H1 (cell line): ENCODE measurements around the gene RAP1GAP. TPM values are rescaled to one million over a fixed set of nuclear protein-coding genes. Genes with fewer than 3 reads are reported as not detected.

Experiments
- CTCF ChIA-PET: fragments of 300-600 bp; sonication (Branson Sonifier 250); formaldehyde crosslinking; loops from one replicate; lab custom pipeline; 2021; ENCODE audit not compliant: partially characterized antibody; lab: Charles Lee
- POLR2A ChIA-PET: fragments of 300-600 bp; sonication (Branson Sonifier 250); formaldehyde crosslinking; loops from one replicate; lab custom pipeline; 2021; ENCODE audit warnings: inconsistent platforms; ENCODE audit not compliant: partially characterized antibody; lab: Charles Lee
- DNase-seq, 2 experiments: peaks; one replicate each; pipeline versions ENCODE4 v3.0.0 to v3.0.0-alpha.2; 2010 to 2022; ENCODE audit warnings: low spot score in 2 of 2, low read depth in 1 of 2, mixed read lengths in 1 of 2
- FAIRE-seq: peaks from 2 replicates; lab custom pipeline; 2011; peaks lifted over from hg19 to GRCh38; lab: Jason Lieb, UNC
- H2AFZ ChIP-seq: 2 replicates; pipeline ENCODE4 v1.8.1; 2012; ENCODE audit warnings: low read length, inconsistent platforms
- H2AK5ac ChIP-seq: 2 replicates; pipeline ENCODE4 v1.6.1; 2013; ENCODE audit warnings: low read depth, low read length
- H2BK120ac ChIP-seq: replicated peaks from 2 replicates; pipeline ENCODE3; 2013; ENCODE audit warnings: low read depth, low read length, inconsistent platforms
- H2BK12ac ChIP-seq: 2 replicates; pipeline ENCODE4 v1.6.1; 2013; ENCODE audit warnings: low read depth, low read length
- H2BK15ac ChIP-seq: 2 replicates; pipeline ENCODE4 v1.6.1; 2013; ENCODE audit warnings: low read length
- H2BK20ac ChIP-seq: 2 replicates; pipeline ENCODE4 v1.6.1; 2013; ENCODE audit warnings: low read length
- H2BK5ac ChIP-seq: 2 replicates; pipeline ENCODE4 v1.6.1; 2013; ENCODE audit warnings: low read depth, low read length
- H3K14ac ChIP-seq: 2 replicates; pipeline ENCODE4 v1.6.1; 2013; ENCODE audit warnings: inconsistent platforms; ENCODE audit not compliant: insufficient read length
- H3K18ac ChIP-seq: 2 replicates; pipeline ENCODE4 v1.6.1; 2013; ENCODE audit warnings: low read length; ENCODE audit errors: extremely low read depth
- H3K23ac ChIP-seq: 2 replicates; pipeline ENCODE4 v1.6.1; 2013; ENCODE audit warnings: inconsistent platforms; ENCODE audit not compliant: insufficient read length
- H3K23me2 ChIP-seq: 2 replicates; pipeline ENCODE4 v1.6.1; 2013; ENCODE audit warnings: low read depth, low read length
- H3K27ac ChIP-seq: 2 replicates; pipeline ENCODE4 v1.6.1; 2011; ENCODE audit warnings: low read depth, low read length, inconsistent platforms
- H3K27me3 ChIP-seq, 4 experiments: replicated peaks in 1 of 4; 1 replicate in 1 of 4; 2 replicates in 3 of 4; pipeline versions ENCODE4 v1.6.1 to v1.8.1; 2011 to 2013; ENCODE audit warnings: low read length in 3 of 4, mild to moderate bottlenecking in 3 of 4, inconsistent platforms in 2 of 4, mixed read lengths in 2 of 4, moderate library complexity in 1 of 4; ENCODE audit not compliant: control insufficient read depth in 3 of 4, insufficient read depth in 3 of 4; ENCODE audit errors: extremely low read depth in 1 of 4
- H3K36me3 ChIP-seq, 4 experiments: 2 replicates each; pipeline versions ENCODE4 v1.6.1 to v1.8.1; 2011 to 2013; ENCODE audit warnings: mild to moderate bottlenecking in 4 of 4, low read length in 3 of 4, moderate library complexity in 2 of 4, control low read depth in 1 of 4, inconsistent platforms in 1 of 4; ENCODE audit not compliant: insufficient read depth in 4 of 4, control insufficient read depth in 2 of 4
- H3K4ac ChIP-seq: replicated peaks from 2 replicates; pipeline ENCODE3; 2013; ENCODE audit warnings: low read length, low read depth, mixed read lengths, inconsistent platforms; ENCODE audit not compliant: insufficient read length
- H3K4me1 ChIP-seq, 4 experiments: replicated peaks in 1 of 4; 1 replicate in 1 of 4; 2 replicates in 3 of 4; pipeline versions ENCODE4 v1.6.1 to v1.8.1; 2011 to 2013; ENCODE audit warnings: low read length in 3 of 4, inconsistent platforms in 2 of 4, mixed read lengths in 1 of 4; ENCODE audit not compliant: insufficient read depth in 4 of 4, control insufficient read depth in 3 of 4
- H3K4me2 ChIP-seq, 2 experiments: 2 replicates each; pipeline versions ENCODE4 v1.6.1 to v1.8.1; 2011 to 2013; ENCODE audit warnings: low read depth in 2 of 2, low read length in 2 of 2, control low read depth in 1 of 2, inconsistent platforms in 1 of 2, mild to moderate bottlenecking in 1 of 2; ENCODE audit not compliant: insufficient read depth in 1 of 2
- H3K4me3 ChIP-seq, 4 experiments: fragments of 200-600, 300-600 bp in 1 of 4; sonication (generic), shearing (Covaris generic), sonication (Bioruptor Twin) in 1 of 4; 2 replicates each; pipeline versions ENCODE4 v1.5.1 to v1.8.1; 2011 to 2016; ENCODE audit warnings: low read length in 4 of 4, low read depth in 3 of 4, control low read depth in 2 of 4, inconsistent platforms in 2 of 4, mild to moderate bottlenecking in 2 of 4, mixed read lengths in 1 of 4, moderate library complexity in 1 of 4; ENCODE audit not compliant: insufficient read depth in 2 of 4; ENCODE audit errors: extremely low read depth in 1 of 4
- H3K56ac ChIP-seq: replicated peaks from 2 replicates; pipeline ENCODE3; 2013; ENCODE audit warnings: low read depth, mild to moderate bottlenecking, mixed read lengths, low read length, inconsistent platforms; ENCODE audit not compliant: insufficient read length
- H3K79me1 ChIP-seq: 2 replicates; pipeline ENCODE4 v1.6.1; 2013; ENCODE audit warnings: low read depth, low read length, control low read depth
- H3K79me2 ChIP-seq, 2 experiments: 2 replicates each; pipeline versions ENCODE4 v1.6.1 to v1.8.1; 2012 to 2013; ENCODE audit warnings: low read length in 2 of 2, mild to moderate bottlenecking in 2 of 2, inconsistent platforms in 1 of 2; ENCODE audit not compliant: insufficient read depth in 2 of 2, control insufficient read depth in 1 of 2
- H3K9ac ChIP-seq, 4 experiments: replicated peaks in 1 of 4; 1 replicate in 1 of 4; 2 replicates in 3 of 4; pipeline versions ENCODE4 v1.6.1 to v1.8.1; 2011 to 2013; ENCODE audit warnings: low read depth in 3 of 4, low read length in 3 of 4, control low read depth in 2 of 4, mild to moderate bottlenecking in 2 of 4, moderate library complexity in 2 of 4, inconsistent platforms in 1 of 4; ENCODE audit errors: extremely low read depth in 1 of 4
- H3K9me3 ChIP-seq, 2 experiments: 2 replicates each; pipeline versions ENCODE4 v1.6.1 to v1.8.1; 2012 to 2013; ENCODE audit warnings: mild to moderate bottlenecking in 2 of 2, moderate library complexity in 2 of 2, control low read depth in 1 of 2, inconsistent platforms in 1 of 2, low read depth in 1 of 2, low read length in 1 of 2, mixed read lengths in 1 of 2; ENCODE audit not compliant: insufficient read depth in 2 of 2
- H4K20me1 ChIP-seq, 2 experiments: replicated peaks in 1 of 2; 2 replicates each; pipeline versions ENCODE3 to v1.8.1; 2011 to 2013; ENCODE audit warnings: inconsistent platforms in 2 of 2, low read length in 2 of 2, mild to moderate bottlenecking in 1 of 2; ENCODE audit not compliant: insufficient read depth in 2 of 2, control insufficient read depth in 1 of 2
- H4K5ac ChIP-seq: 2 replicates; pipeline ENCODE4 v1.6.1; 2013; ENCODE audit warnings: low read length, low read depth, mixed read lengths, inconsistent platforms; ENCODE audit not compliant: insufficient read length
- H4K8ac ChIP-seq: 2 replicates; pipeline ENCODE4 v1.8.0; 2013; ENCODE audit warnings: mild to moderate bottlenecking, moderate library complexity, low read length, inconsistent platforms; ENCODE audit not compliant: insufficient read depth; ENCODE audit errors: extremely low read depth
- H4K91ac ChIP-seq: replicated peaks from 2 replicates; pipeline ENCODE3; 2013; ENCODE audit warnings: low read length, mixed read lengths, inconsistent platforms; ENCODE audit not compliant: insufficient read length
- CEBPB ChIP-seq: IDR thresholded peaks from 2 replicates; pipeline ENCODE4 v1.6.1; 2012; ENCODE audit warnings: low read depth, low read length
- CHD2 ChIP-seq: IDR thresholded peaks from 2 replicates; pipeline ENCODE4 v1.6.1; 2012; ENCODE audit warnings: low read length, improper control_type of control experiment
- CTCF ChIP-seq, 3 experiments: IDR thresholded peaks; 1 replicate in 2 of 3; 2 replicates in 1 of 3; pipeline versions ENCODE4 v1.5.1 to v1.6.1; 2011; ENCODE audit warnings: low read length in 3 of 3, mild to moderate bottlenecking in 3 of 3, inconsistent platforms in 2 of 3, low read depth in 1 of 3, moderate library complexity in 1 of 3; ENCODE audit not compliant: insufficient read depth in 1 of 3; ENCODE audit errors: control extremely low read depth in 1 of 3
- E2F6 ChIP-seq: IDR thresholded peaks from 2 replicates; pipeline ENCODE4 v1.6.1; 2012; ENCODE audit warnings: inconsistent platforms
- KDM5A ChIP-seq: fragments of 200-600 bp; IDR thresholded peaks from 2 replicates; pipeline ENCODE4 v1.7.1; 2012; ENCODE audit warnings: mild to moderate bottlenecking, low read length, inconsistent platforms, mixed read lengths
- NANOG ChIP-seq: IDR thresholded peaks from 2 replicates; pipeline ENCODE4 v1.6.1; 2011; ENCODE audit warnings: low read length, low read depth, mild to moderate bottlenecking, inconsistent platforms; ENCODE audit not compliant: insufficient read depth, poor library complexity, severe bottlenecking
- POLR2A ChIP-seq, 2 experiments: IDR thresholded peaks; 1 replicate in 1 of 2; 2 replicates in 1 of 2; pipeline ENCODE4 v1.6.1; 2011; ENCODE audit warnings: low read depth in 2 of 2, low read length in 2 of 2, mild to moderate bottlenecking in 2 of 2; ENCODE audit errors: control extremely low read depth in 1 of 2
- TCF12 ChIP-seq: IDR thresholded peaks from 2 replicates; pipeline ENCODE4 v1.6.1; 2011; ENCODE audit warnings: low read depth, mild to moderate bottlenecking, low read length
- YY1 ChIP-seq: IDR thresholded peaks from 2 replicates; pipeline ENCODE4 v1.6.1; 2011; ENCODE audit warnings: low read depth, mild to moderate bottlenecking, low read length
- WGBS, 2 experiments: shearing (Covaris generic) in 1 of 2; methylation state at CpG; one replicate each; pipeline versions ENCODE4 v1.1.6 to v1.1.7; 2013 to 2015; ENCODE audit warnings: low lambda C conversion rate in 2 of 2, mixed read lengths in 2 of 2, inconsistent platforms in 1 of 2, low coverage in 1 of 2, missing lambda C conversion rate in 1 of 2; ENCODE audit not compliant: insufficient replicate concordance in 2 of 2, insufficient coverage in 1 of 2, insufficient read length in 1 of 2; ENCODE audit errors: extremely low coverage in 1 of 2, missing lambda C conversion rate in 1 of 2; 5-methylcytosine and 5-hydroxymethylcytosine counted together
- polyA plus RNA-seq, 7 experiments: library from polyadenylated mRNA; depleted of rRNA in 3 of 7; stranded (reverse) in 5 of 7; unstranded in 2 of 7; fragments of >200 nt in 5 of 7; fragments of 200-250 nt in 2 of 7; gene quantifications; 1 replicate in 5 of 7; 2 replicates in 1 of 7; 4 replicates in 1 of 7; pipeline versions ENCODE4 v1.2.1 to v1.2.3, GENCODE V29; 2011 to 2013; ENCODE audit warnings: missing spikeins in 2 of 7, mixed read lengths in 2 of 7
- total RNA-seq: library from RNA; stranded (reverse); fragmentation: NEBNext Ultra II Directional; extraction: Animal tissue kit (Norgen Biotek cat#: 25700); gene quantifications from 2 replicates; pipeline ENCODE4 v1.2.1, GENCODE V29; 2021

RAP1GAP gene
- total and polyA plus RNA-seq, 2 of the 8 experiments (the other 6 are each of a cell fraction or from before 2014, with no cell fraction given), result 8.4 TPM

GRCh38 chr1:21617126-21617738, 51.9 kb downstream of the RAP1GAP start:
- H4K5ac ChIP-seq, result no peak overlapping the region
- peaks cover 0 to 26% (median 13%) of the 10 kb centered on the region in 4 experiments; a peak in 5 of 7 replicates for H3K27me3 ChIP-seq
- H3K18ac ChIP-seq, result no peak overlapping the region
- DNase-seq (no peak), FAIRE-seq (no peak)
- no peak overlapping the region for H2BK5ac ChIP-seq
- H2AK5ac ChIP-seq, result no peak overlapping the region
- H2BK12ac ChIP-seq, result no peak overlapping the region
- no peak overlapping the region for H3K9ac ChIP-seq
- no peak overlapping the region for H3K23ac ChIP-seq
- no peak overlapping the region for H3K4me3 ChIP-seq
- H3K14ac ChIP-seq, result no peak overlapping the region
- TF ChIP-seq POLR2A (IDR thresholded peaks at IDR 0.05; ENCODE audit: control extremely low read depth in 1 of 2, low read depth in 2 of 2, low read length in 2 of 2) (no peak), NANOG (no peak), YY1 (no peak), CEBPB (no peak), CTCF (IDR thresholded peaks at IDR 0.05; ENCODE audit: control extremely low read depth in 1 of 3, insufficient read depth in 1 of 3, low read depth in 1 of 3, low read length in 3 of 3) (no peak), CHD2 (no peak), KDM5A (no peak), TCF12 (no peak), E2F6 (no peak)
- H3K27ac ChIP-seq, result no peak overlapping the region
- ChIA-PET POLR2A (interaction anchor here (0.6 kb wide), 1 partner anchor 168 kb away, joined by 3 read pairs; no protein-coding TSS in a partner anchor), CTCF (interaction anchor here (0.8 to 2.0 kb wide), 4 partner anchors 9 to 43 kb away, joined by 3 to 7 read pairs (median 6); no protein-coding TSS in a partner anchor)
- H3K23me2 ChIP-seq, result no peaks in the 10 kb centered on the region; the same call in none of the 2 replicates
- H2AFZ ChIP-seq, result no peak overlapping the region
- H2BK120ac ChIP-seq, result no peak overlapping the region
- H3K4ac ChIP-seq, result no peak overlapping the region
- no peak overlapping the region for H2BK20ac ChIP-seq
- H3K4me1 ChIP-seq, result peaks cover 0 to 23% (median 17%) of the 10 kb centered on the region in 4 experiments; a peak in 6 of 7 replicates
- no peaks in the 10 kb centered on the region for H3K79me1 ChIP-seq
- H3K36me3 ChIP-seq, result peaks cover 0 to 3% (median 0%) of the 10 kb centered on the region in 4 experiments; a peak in 1 of 8 replicates
- 89% methylated on average over 16 of the region's 16 CpGs; no CpG with 5 or more reads in 1 of the 2 experiments for WGBS, 2 experiments
- no peak overlapping the region for H3K56ac ChIP-seq
- no peaks in the 10 kb centered on the region for H3K9me3 ChIP-seq
- no peak overlapping the region for H4K91ac ChIP-seq
- peaks cover 3 to 13% of the 10 kb centered on the region in 2 experiments for H4K20me1 ChIP-seq
- no peak overlapping the region for H3K4me2 ChIP-seq
- H3K79me2 ChIP-seq, result no peaks in the 10 kb centered on the region
- H2BK15ac ChIP-seq, result no peak overlapping the region
- no peak overlapping the region for H4K8ac ChIP-seq
